DND-41 (cell line): ENCODE data around the gene CNOT3.

Experiments
- ATAC-seq: fragments of 200-7000 bp; cut with Tn5 transposase; 3 replicates; pipeline ENCODE4 v1.9.1; 2021; ENCODE audit warnings: low read depth; ENCODE audit not compliant: insufficient read depth
- DNase-seq: peaks from one replicate; pipeline ENCODE4 v3.0.0-alpha.2; 2020
- H2AFZ ChIP-seq: 2 replicates; pipeline ENCODE4 v1.6.0; 2012; ENCODE audit warnings: low read depth, low read length
- H3K27ac ChIP-seq: 2 replicates; pipeline ENCODE4 v1.5.1; 2012; ENCODE audit warnings: low read length, inconsistent platforms
- H3K27me3 ChIP-seq: fragments of 200-600 bp; sonication (generic); 2 replicates; pipeline ENCODE4 v1.6.0; 2012; ENCODE audit warnings: low read length, mild to moderate bottlenecking, inconsistent platforms; ENCODE audit not compliant: insufficient read depth, poor library complexity
- H3K36me3 ChIP-seq: 2 replicates; pipeline ENCODE4 v1.5.1; 2012; ENCODE audit warnings: low read length, inconsistent platforms; ENCODE audit not compliant: insufficient read depth
- H3K4me1 ChIP-seq: 2 replicates; pipeline ENCODE4 v1.5.1; 2012; ENCODE audit warnings: mild to moderate bottlenecking, low read length; ENCODE audit not compliant: insufficient read depth
- H3K4me2 ChIP-seq: 2 replicates; pipeline ENCODE4 v1.6.0; 2012; ENCODE audit warnings: mild to moderate bottlenecking, moderate library complexity, low read length, inconsistent platforms; ENCODE audit not compliant: insufficient read depth
- H3K4me3 ChIP-seq, 2 experiments: fragments of 200-600 bp in 1 of 2; shearing (Covaris generic) in 1 of 2; 2 replicates each; pipeline ENCODE4 v1.5.1; 2012 to 2016; ENCODE audit warnings: inconsistent platforms in 2 of 2, low read length in 2 of 2, mild to moderate bottlenecking in 2 of 2, low read depth in 1 of 2, moderate library complexity in 1 of 2
- H3K79me2 ChIP-seq: 2 replicates; pipeline ENCODE4 v1.6.0; 2012; ENCODE audit warnings: low read length, inconsistent platforms; ENCODE audit not compliant: insufficient read depth
- H3K9ac ChIP-seq: 2 replicates; pipeline ENCODE4 v1.6.0; 2012; ENCODE audit warnings: low read depth, mild to moderate bottlenecking, inconsistent platforms, low read length, moderate library complexity
- H3K9me3 ChIP-seq: 2 replicates; pipeline ENCODE4 v1.5.1; 2012; ENCODE audit warnings: low read length, moderate library complexity, mild to moderate bottlenecking, inconsistent platforms; ENCODE audit not compliant: insufficient read depth, severe bottlenecking
- H4K20me1 ChIP-seq: 2 replicates; pipeline ENCODE4 v1.6.0; 2012; ENCODE audit warnings: low read length; ENCODE audit not compliant: insufficient read depth
- CTCF ChIP-seq: IDR thresholded peaks from 2 replicates; pipeline ENCODE4 v1.5.1; 2012; ENCODE audit warnings: borderline replicate concordance, low read length, moderate library complexity, mild to moderate bottlenecking; ENCODE audit not compliant: poor library complexity, severe bottlenecking; ENCODE audit errors: extremely low read depth
- EZH2 ChIP-seq: IDR thresholded peaks from 3 replicates; pipeline ENCODE4 v1.6.1; 2012; ENCODE audit warnings: borderline replicate concordance, low read depth, mild to moderate bottlenecking, moderate library complexity, low read length, inconsistent platforms; ENCODE audit not compliant: severe bottlenecking

The CNOT3 gene

GRCh38 chr19:54142166-54142780 lies 4.7 kb downstream of the CNOT3 start:
- ATAC-seq (no peak), DNase-seq (no peak)
- Histone ChIP-seq H2AFZ (no peak overlapping the region), H4K20me1 (peaks cover 82% of the 10 kb centered on the region), H3K4me3 (no peak overlapping the region), H3K36me3 (peaks cover 89% of the 10 kb centered on the region), H3K27me3 (no peaks in the 10 kb centered on the region), H3K9me3 (no peaks in the 10 kb centered on the region), H3K27ac (no peak overlapping the region), H3K4me2 (no peak overlapping the region), H3K9ac (no peak overlapping the region), H3K79me2 (peaks cover 59% of the 10 kb centered on the region), H3K4me1 (peaks cover 27% of the 10 kb centered on the region)
- TF ChIP-seq EZH2 = no peak
- TF ChIP-seq CTCF = no peak

- ATAC-seq (no peak), DNase-seq (no peak)
- Histone ChIP-seq H3K79me2 (peaks cover 28% of the 10 kb centered on the region), H3K27ac (no peak overlapping the region), H2AFZ (no peak overlapping the region), H3K36me3 (peaks cover 100% of the 10 kb centered on the region), H3K4me2 (no peak overlapping the region), H4K20me1 (peaks cover 60% of the 10 kb centered on the region), H3K4me1 (peaks cover 4% of the 10 kb centered on the region), H3K9ac (no peak overlapping the region), H3K9me3 (no peaks in the 10 kb centered on the region), H3K4me3 (no peak overlapping the region), H3K27me3 (no peaks in the 10 kb centered on the region)
- no peak for TF ChIP-seq EZH2
- no peak for TF ChIP-seq CTCF
Measured at GRCh38 chr19:54145541-54146158, 8.1 kb downstream of the CNOT3 start.

GRCh38 chr19:54147676-54148075 lies 10.1 kb downstream of the CNOT3 start:
- H2AFZ ChIP-seq = no peak overlapping the region
- H3K9me3 ChIP-seq = no peaks in the 10 kb centered on the region
- H3K27me3 ChIP-seq = no peaks in the 10 kb centered on the region
- DNase-seq (no peak), ATAC-seq (no peak)
- H3K9ac ChIP-seq = no peak overlapping the region
- H3K4me3 ChIP-seq = no peak overlapping the region
- H3K4me2 ChIP-seq = no peak overlapping the region
- peaks cover 50% of the 10 kb centered on the region for H4K20me1 ChIP-seq
- peaks cover 98% of the 10 kb centered on the region for H3K36me3 ChIP-seq
- no peaks in the 10 kb centered on the region for H3K4me1 ChIP-seq
- peaks cover 8% of the 10 kb centered on the region for H3K79me2 ChIP-seq
- no peak for TF ChIP-seq CTCF
- no peak for TF ChIP-seq EZH2
- H3K27ac ChIP-seq = no peak overlapping the region
